ENCODE measurements around the gene GAGE12E. TPM values are rescaled to one million over a fixed set of nuclear protein-coding genes. Genes with fewer than 3 reads are reported as not detected.

Gene GAGE12E
- total and polyA plus RNA-seq, 9 donors = not detected

Small RNA genes lying within 50 kb of the gene (small RNA-seq; reads per million reads assigned to genes)
- not detected for gene GAGE12B

Other genes with a start within 250 kb of the GAGE12E start
- not detected for gene GAGE10, start 247.6 kb upstream of the GAGE12E start, total RNA-seq
- gene GAGE10, start 247.6 kb upstream of the GAGE12E start, polyA plus RNA-seq = not detected
- not detected for gene GAGE12J, start 229.3 kb upstream of the GAGE12E start, total RNA-seq
- gene GAGE12J, start 229.3 kb upstream of the GAGE12E start, polyA plus RNA-seq = not detected
- under 1 TPM in 1 of 7 donors, not detected in 6; 0.69 TPM for gene GAGE13, start 219.7 kb upstream of the GAGE12E start, total RNA-seq
- gene GAGE13, start 219.7 kb upstream of the GAGE12E start, polyA plus RNA-seq = not detected
- not detected for gene GAGE12C, start 19.1 kb upstream of the GAGE12E start, total RNA-seq
- gene GAGE12C, start 19.1 kb upstream of the GAGE12E start, polyA plus RNA-seq = not detected
- gene GAGE12D, start 9.6 kb upstream of the GAGE12E start, total RNA-seq = not detected
- not detected for gene GAGE12D, start 9.6 kb upstream of the GAGE12E start, polyA plus RNA-seq
- not detected for gene GAGE12F, start 9.6 kb downstream of the GAGE12E start, total RNA-seq
- gene GAGE12F, start 9.6 kb downstream of the GAGE12E start, polyA plus RNA-seq = not detected
- gene GAGE12G, start 19.1 kb downstream of the GAGE12E start, total RNA-seq = not detected
- gene GAGE12G, start 19.1 kb downstream of the GAGE12E start, polyA plus RNA-seq = not detected
- gene GAGE12H, start 28.7 kb downstream of the GAGE12E start, total RNA-seq = not detected
- gene GAGE12H, start 28.7 kb downstream of the GAGE12E start, polyA plus RNA-seq = not detected
- gene GAGE2A, start 38.2 kb downstream of the GAGE12E start, total RNA-seq = not detected
- not detected for gene GAGE2A, start 38.2 kb downstream of the GAGE12E start, polyA plus RNA-seq
- gene GAGE1, start 47.7 kb downstream of the GAGE12E start, total RNA-seq = 1 to 10 TPM in 1 of 7 donors, not detected in 6; 1.0 TPM
- not detected for gene GAGE1, start 47.7 kb downstream of the GAGE12E start, polyA plus RNA-seq
- not detected for gene PAGE1, start 144.7 kb downstream of the GAGE12E start, total RNA-seq
- not detected for gene PAGE1, start 144.7 kb downstream of the GAGE12E start, polyA plus RNA-seq